MM.1S (cell line): ENCODE data around the gene KRT79.

ENCODE experiments used
- DNase-seq: peaks from one replicate; pipeline ENCODE4 v3.0.0-alpha.2; 2015
- H2AFZ ChIP-seq: fragments of 300-600 bp; sonication (generic); 2 replicates; pipeline ENCODE4 v1.6.0; 2016; ENCODE audit warnings: antibody characterized with exemption, low read length
- H3F3A ChIP-seq: fragments of 300-600 bp; sonication (generic); 2 replicates; pipeline ENCODE4 v1.6.1; 2016; ENCODE audit warnings: mild to moderate bottlenecking, antibody characterized with exemption, low read length, moderate library complexity, mixed read lengths; ENCODE audit not compliant: insufficient read depth
- H3K27ac ChIP-seq: fragments of 300-600 bp; sonication (generic); 2 replicates; pipeline ENCODE4 v1.5.1; 2016; ENCODE audit warnings: mild to moderate bottlenecking, low read length
- H3K27me3 ChIP-seq: fragments of 300-600 bp; sonication (generic); replicated peaks from 2 replicates; pipeline ENCODE4 v1.6.0; 2016; ENCODE audit warnings: low read length; ENCODE audit not compliant: insufficient read depth
- H3K36me3 ChIP-seq: fragments of 300-600 bp; sonication (generic); replicated peaks from 2 replicates; pipeline ENCODE4 v1.6.1; 2016; ENCODE audit warnings: mild to moderate bottlenecking, low read length, mixed read lengths; ENCODE audit not compliant: insufficient read depth
- H3K4me1 ChIP-seq: fragments of 300-600 bp; sonication (generic); 2 replicates; pipeline ENCODE4 v1.6.1; 2016; ENCODE audit warnings: low read length, mixed read lengths
- H3K4me2 ChIP-seq: fragments of 300-600 bp; sonication (generic); 2 replicates; pipeline ENCODE4 v1.6.0; 2016; ENCODE audit warnings: low read depth, low read length
- H3K4me3 ChIP-seq: fragments of 300-600 bp; sonication (generic); 2 replicates; pipeline ENCODE4 v1.5.1; 2016; ENCODE audit warnings: low read length, mixed read lengths
- H3K79me2 ChIP-seq: fragments of 300-600 bp; sonication (generic); 2 replicates; pipeline ENCODE4 v1.6.1; 2016; ENCODE audit warnings: mixed run types, low read length, mixed read lengths
- H3K9ac ChIP-seq: fragments of 300-600 bp; sonication (generic); 2 replicates; pipeline ENCODE4 v1.6.1; 2016; ENCODE audit warnings: low read length, mixed read lengths
- H3K9me2 ChIP-seq: fragments of 300-600 bp; sonication (generic); replicated peaks from 2 replicates; pipeline ENCODE4 v1.6.1; 2016; ENCODE audit warnings: mild to moderate bottlenecking, low read length, mixed read lengths; ENCODE audit not compliant: insufficient read depth
- H3K9me3 ChIP-seq: fragments of 300-600 bp; sonication (generic); replicated peaks from 2 replicates; pipeline ENCODE4 v1.6.1; 2016; ENCODE audit warnings: mild to moderate bottlenecking, low read length, mixed read lengths; ENCODE audit not compliant: insufficient read depth
- H4K20me1 ChIP-seq: fragments of 300-600 bp; sonication (generic); 2 replicates; pipeline ENCODE4 v1.6.1; 2016; ENCODE audit warnings: mild to moderate bottlenecking, low read length, moderate library complexity, mixed read lengths; ENCODE audit not compliant: insufficient read depth
- CTCF ChIP-seq: fragments of 300-600 bp; sonication (generic); IDR thresholded peaks from 2 replicates; pipeline ENCODE4 v1.5.1; 2016; ENCODE audit warnings: antibody characterized with exemption, low read length, mixed read lengths
- EZH2 ChIP-seq: fragments of 300-600 bp; sonication (generic); optimal IDR thresholded peaks from 2 replicates; pipeline ENCODE3; 2017; ENCODE audit warnings: low read depth, mild to moderate bottlenecking, antibody characterized with exemption, low read length, mixed read lengths
- EZH2phosphoT487 ChIP-seq: fragments of 300-600 bp; sonication (generic); IDR thresholded peaks from 2 replicates; pipeline ENCODE4 v1.6.1; 2018; ENCODE audit warnings: antibody characterized with exemption, low read length

The KRT79 gene

GRCh38 chr12:52807544-52808470 is 26.3 kb downstream of the KRT79 start:
- H3K9ac ChIP-seq = no peak overlapping the region
- no peaks in the 10 kb centered on the region for H3K36me3 ChIP-seq
- TF ChIP-seq CTCF (no peak), EZH2phosphoT487 (no peak), EZH2 (no peak)
- no peaks in the 10 kb centered on the region for H3F3A ChIP-seq
- no peak for DNase-seq
- H3K27me3 ChIP-seq = peaks cover 73% of the 10 kb centered on the region
- H3K9me2 ChIP-seq = no peaks in the 10 kb centered on the region
- no peaks in the 10 kb centered on the region for H3K9me3 ChIP-seq
- H3K4me3 ChIP-seq = no peak overlapping the region
- H3K4me2 ChIP-seq = no peak overlapping the region
- no peaks in the 10 kb centered on the region for H4K20me1 ChIP-seq
- H3K79me2 ChIP-seq = no peaks in the 10 kb centered on the region
- H3K27ac ChIP-seq = no peak overlapping the region
- no peak overlapping the region for H2AFZ ChIP-seq
- no peaks in the 10 kb centered on the region for H3K4me1 ChIP-seq

- no peak overlapping the region for H3K27ac ChIP-seq
- no peaks in the 10 kb centered on the region for H3K4me1 ChIP-seq
- no peak overlapping the region for H2AFZ ChIP-seq
- H3K4me3 ChIP-seq = no peak overlapping the region
- H3K27me3 ChIP-seq = peaks cover 73% of the 10 kb centered on the region
- DNase-seq = no peak
- TF ChIP-seq EZH2phosphoT487 = no peak
- TF ChIP-seq CTCF = no peak
- TF ChIP-seq EZH2 = no peak
- H3F3A ChIP-seq = no peaks in the 10 kb centered on the region
- no peak overlapping the region for H3K9ac ChIP-seq
- no peaks in the 10 kb centered on the region for H3K36me3 ChIP-seq
- H3K9me2 ChIP-seq = no peaks in the 10 kb centered on the region
- no peak overlapping the region for H3K4me2 ChIP-seq
- no peaks in the 10 kb centered on the region for H3K9me3 ChIP-seq
- no peaks in the 10 kb centered on the region for H3K79me2 ChIP-seq
- no peaks in the 10 kb centered on the region for H4K20me1 ChIP-seq
Observed at GRCh38 chr12:52806821-52807543, 27.1 kb downstream of the KRT79 start.

DNA sequence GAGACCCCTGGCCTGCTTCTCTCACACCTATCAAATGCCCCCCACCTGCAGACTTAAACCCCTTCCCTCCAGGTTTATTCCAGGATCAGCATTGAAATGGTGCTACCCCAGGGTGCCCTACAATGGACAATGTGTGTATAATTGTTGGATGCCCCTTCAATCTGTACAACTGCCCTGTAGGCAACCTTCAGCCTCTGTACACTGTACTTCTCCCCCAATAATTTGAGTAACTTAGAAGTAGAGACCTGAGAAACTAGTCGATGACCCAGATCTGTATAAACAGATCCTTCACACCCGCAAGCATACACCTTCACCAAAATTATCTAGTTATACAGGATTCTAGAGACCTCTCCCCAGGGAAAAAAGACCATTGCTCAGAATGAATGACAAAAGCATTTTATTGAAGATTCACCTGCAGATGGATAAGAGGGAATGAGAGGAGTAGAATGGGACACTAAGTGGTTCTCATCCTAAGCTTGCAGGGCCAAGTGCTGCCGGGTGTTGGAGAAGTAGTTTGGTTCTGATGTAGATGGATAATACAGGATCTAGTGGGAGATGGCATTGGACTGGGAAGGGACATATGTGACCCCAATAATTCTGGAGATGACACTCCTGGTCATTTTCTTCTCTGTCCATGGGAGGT is 27.8 kb downstream of the KRT79 start:
- Histone ChIP-seq H2AFZ (no peak overlapping the region), H3K9me2 (no peaks in the 10 kb centered on the region), H3K9me3 (no peaks in the 10 kb centered on the region), H3K27ac (no peak overlapping the region), H3K4me2 (no peak overlapping the region), H3K9ac (no peak overlapping the region), H3K4me1 (no peaks in the 10 kb centered on the region), H3F3A (no peaks in the 10 kb centered on the region), H3K27me3 (peaks cover 71% of the 10 kb centered on the region), H3K36me3 (no peaks in the 10 kb centered on the region), H3K4me3 (no peak overlapping the region), H4K20me1 (no peaks in the 10 kb centered on the region), H3K79me2 (no peaks in the 10 kb centered on the region)
- TF ChIP-seq CTCF = no peak
- TF ChIP-seq EZH2phosphoT487 = no peak
- no peak for TF ChIP-seq EZH2
- DNase-seq = no peak
